Measurements from ENCODE around the gene RIBC2.

RIBC2 gene

GRCh38 chr22:45389546-45389945, 23.9 kb upstream of the RIBC2 start:
- CTCF ChIA-PET, result no interaction called here
- H3K27ac ChIP-seq, result no peak overlapping the region
- no peak for DNase-seq (ENCODE audit: low spot score)
- POLR2A ChIA-PET (ENCODE audit: low non-redundant PET), result no interaction called here
- TF ChIP-seq CTCF (conservative IDR thresholded peaks at IDR 0.05; ENCODE audit: low read depth), result no peak

- no peak for DNase-seq (ENCODE audit: low spot score)
- TF ChIP-seq CTCF (conservative IDR thresholded peaks at IDR 0.05; ENCODE audit: low read depth), result no peak
- ChIA-PET CTCF (no interaction called here), POLR2A (ENCODE audit: low non-redundant PET) (no interaction called here)
- H3K27ac ChIP-seq, result no peak overlapping the region
These were observed 15.7 kb upstream of the RIBC2 start for GRCh38 chr22:45397806-45398205.

- no peak for DNase-seq (ENCODE audit: low spot score)
These were observed 15.3 kb upstream of the RIBC2 start for GRCh38 chr22:45398214-45398613.

GRCh38 chr22:45399712-45400445, 13.6 kb upstream of the RIBC2 start:
- CTCF ChIA-PET, result interaction anchor here (0.5 kb wide), 1 partner anchor 149 kb away, joined by 3 read pairs; no protein-coding TSS in a partner anchor

More at GRCh38 chr22:45398214-45398613, 15.3 kb upstream of the RIBC2 start:
- no peak overlapping the region for H3K27ac ChIP-seq
- ChIA-PET CTCF (interaction anchor here (0.6 kb wide), 1 partner anchor 233 kb away, joined by 3 read pairs; no protein-coding TSS in a partner anchor), POLR2A (ENCODE audit: low non-redundant PET) (no interaction called here)
- no peak for TF ChIP-seq CTCF (conservative IDR thresholded peaks at IDR 0.05; ENCODE audit: low read depth)

GRCh38 chr22:45402466-45402985, 11.0 kb upstream of the RIBC2 start:
- ChIA-PET POLR2A (ENCODE audit: low non-redundant PET) (no interaction called here), CTCF (interaction anchor here (0.5 kb wide), 1 partner anchor 38 kb away, joined by 3 read pairs; no protein-coding TSS in a partner anchor)
- no peak for TF ChIP-seq CTCF (conservative IDR thresholded peaks at IDR 0.05; ENCODE audit: low read depth)
- DNase-seq (ENCODE audit: low spot score), result no peak
- H3K27ac ChIP-seq, result no peak overlapping the region

More at GRCh38 chr22:45399712-45400445, 13.6 kb upstream of the RIBC2 start:
- no peak for DNase-seq (ENCODE audit: low spot score)
- no peak for TF ChIP-seq CTCF (conservative IDR thresholded peaks at IDR 0.05; ENCODE audit: low read depth)
- no peak overlapping the region for H3K27ac ChIP-seq
- POLR2A ChIA-PET (ENCODE audit: low non-redundant PET), result no interaction called here

GRCh38 chr22:45407793-45408192, 5.7 kb upstream of the RIBC2 start:
- no peak for TF ChIP-seq CTCF (conservative IDR thresholded peaks at IDR 0.05; ENCODE audit: low read depth)
- POLR2A ChIA-PET (ENCODE audit: low non-redundant PET), result interaction anchor here (0.5 kb wide), 1 partner anchor 1765 kb away, joined by 3 read pairs; no protein-coding TSS in a partner anchor
- no peak for DNase-seq (ENCODE audit: low spot score)
- H3K27ac ChIP-seq, result no peak overlapping the region
- CTCF ChIA-PET, result no interaction called here
